GM18499 (cell line): ENCODE results near the gene APOL2.
"Not testable (repeated sequence)": the region's sequence is repeated elsewhere in the genome, so short reads cannot be mapped to it uniquely, and the experiment has no call there.

Source experiments
- ATAC-seq: cut with Tn5 transposase; IDR thresholded peaks from one replicate; pipeline ENCODE4 v1.9.1; 2021; ENCODE audit warnings: moderate number of reproducible peaks; ENCODE audit not compliant: insufficient read depth, unreplicated experiment

APOL2 gene

DNA sequence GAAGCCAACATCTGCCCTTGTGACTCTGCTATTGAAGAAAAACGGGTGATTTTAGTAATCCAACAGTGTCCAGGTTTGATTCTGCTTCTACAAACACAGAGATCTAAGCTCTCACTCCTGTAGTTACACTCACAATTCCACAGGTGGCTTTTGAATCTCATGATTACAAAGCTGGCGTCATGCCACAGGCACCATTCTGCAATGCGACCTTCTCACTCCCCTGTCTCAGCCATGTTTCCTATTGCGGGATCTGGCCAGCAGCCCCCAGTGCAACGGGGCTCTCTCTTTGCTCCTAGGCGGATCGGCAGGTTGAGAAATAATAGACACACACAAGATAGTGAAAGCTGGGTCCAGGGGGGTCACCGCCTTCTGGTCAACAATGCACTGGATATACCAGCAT, 36.4 kb downstream of the APOL2 start:
- ATAC-seq: not testable (repeated sequence)

GRCh38 chr22:36201630-36202319, 37.6 kb downstream of the APOL2 start, which contains the start of gene APOL4:
Gene APOL4, minus strand, starts transcription at chr22:36201809. Its CDS starts 75 bp downstream, at chr22:36201734.
- ATAC-seq: no peak

- not testable (repeated sequence) for ATAC-seq
These were observed 38.3 kb downstream of the APOL2 start for GRCh38 chr22:36201025-36201424.

- ATAC-seq: no peak
These were observed 40.3 kb downstream of the APOL2 start for GRCh38 chr22:36199001-36199551.

GRCh38 chr22:36198536-36198935, 40.8 kb downstream of the APOL2 start:
- ATAC-seq: no peak

DNA sequence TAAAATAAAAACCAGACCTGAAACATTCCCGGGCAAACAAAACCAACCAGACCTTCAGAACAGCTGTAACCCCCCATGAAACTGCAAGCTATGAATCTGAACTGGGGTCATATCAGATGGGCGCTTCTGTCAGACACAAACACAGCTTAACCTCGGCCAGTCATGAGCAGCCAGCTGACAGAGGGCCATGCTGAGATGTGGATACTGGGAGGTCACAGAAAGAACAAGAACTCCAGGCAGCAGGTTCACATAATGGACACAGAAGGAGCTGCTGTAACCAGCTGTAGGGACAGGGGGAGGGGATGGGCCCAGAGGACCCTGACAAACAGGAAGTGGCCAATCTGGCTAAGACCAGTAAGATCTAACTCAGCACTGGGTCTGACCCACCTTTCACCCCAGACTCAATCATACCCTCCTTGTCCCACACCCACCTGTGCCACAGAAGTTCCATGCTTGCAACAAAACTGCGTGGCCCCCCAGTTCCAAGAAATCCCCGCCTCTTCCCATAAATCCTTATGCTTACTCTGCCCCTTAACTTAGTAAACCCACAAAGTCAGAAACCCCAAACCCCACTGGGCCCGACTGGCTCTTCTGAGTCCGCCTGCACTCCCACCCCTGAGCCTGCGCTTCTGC, 41.7 kb downstream of the APOL2 start:
- no peak for ATAC-seq

DNA sequence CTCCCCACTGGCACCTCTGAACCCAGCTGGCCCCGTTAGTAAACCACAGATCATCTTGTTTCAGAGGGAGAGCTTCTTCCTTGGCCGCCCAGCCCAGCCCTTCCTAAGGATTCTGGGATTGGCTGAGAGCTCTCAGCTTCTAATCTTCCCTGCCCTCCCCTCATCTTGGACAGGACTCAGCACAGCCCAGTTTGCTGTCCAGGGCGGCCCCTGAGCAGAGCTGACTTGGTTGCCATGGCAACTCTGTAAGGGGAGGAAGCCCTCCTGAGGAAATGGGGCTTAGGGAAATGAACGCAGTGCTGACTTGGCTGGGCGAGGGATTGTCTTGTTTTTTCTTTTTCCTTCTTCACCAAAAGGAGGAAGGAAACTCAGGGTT, 42.3 kb downstream of the APOL2 start:
- no peak for ATAC-seq

DNA sequence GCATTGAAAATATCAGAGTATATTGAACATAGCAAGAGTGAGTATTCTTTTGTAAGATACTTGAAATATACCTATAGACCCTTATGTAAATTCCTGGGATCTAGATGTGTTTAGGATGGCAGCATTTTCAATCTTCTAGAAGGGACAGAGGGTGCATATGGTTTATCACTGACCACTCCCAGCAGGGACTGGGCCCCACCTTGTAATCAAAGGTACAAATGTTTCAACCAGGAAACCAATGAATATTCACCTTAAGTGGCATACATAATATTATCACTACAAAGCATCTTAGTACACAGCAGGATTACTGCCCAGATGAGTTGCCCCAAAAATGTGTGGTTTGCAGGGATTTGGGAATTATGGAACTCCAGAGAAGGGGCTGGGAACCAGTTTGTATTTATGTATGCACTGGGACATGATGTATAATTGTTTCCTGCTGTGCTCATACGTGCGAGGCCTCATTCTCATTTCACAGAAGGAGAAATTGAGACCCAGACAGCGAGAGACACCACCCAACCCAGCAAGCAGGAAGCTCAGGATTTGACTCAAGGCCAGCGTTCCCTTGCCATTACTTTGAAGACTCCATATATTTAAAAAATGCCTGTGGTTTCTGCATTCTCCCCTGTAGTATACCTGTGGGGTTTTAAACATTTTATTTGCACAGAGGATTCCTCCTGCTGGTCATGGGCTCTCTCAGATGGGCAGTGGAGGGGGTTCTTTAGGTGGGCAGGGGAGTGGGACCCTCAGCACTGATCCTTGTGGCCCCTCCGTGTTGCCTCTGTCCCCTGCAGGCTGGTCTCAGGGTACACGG, 42.9 kb downstream of the APOL2 start:
- ATAC-seq: no peak

DNA sequence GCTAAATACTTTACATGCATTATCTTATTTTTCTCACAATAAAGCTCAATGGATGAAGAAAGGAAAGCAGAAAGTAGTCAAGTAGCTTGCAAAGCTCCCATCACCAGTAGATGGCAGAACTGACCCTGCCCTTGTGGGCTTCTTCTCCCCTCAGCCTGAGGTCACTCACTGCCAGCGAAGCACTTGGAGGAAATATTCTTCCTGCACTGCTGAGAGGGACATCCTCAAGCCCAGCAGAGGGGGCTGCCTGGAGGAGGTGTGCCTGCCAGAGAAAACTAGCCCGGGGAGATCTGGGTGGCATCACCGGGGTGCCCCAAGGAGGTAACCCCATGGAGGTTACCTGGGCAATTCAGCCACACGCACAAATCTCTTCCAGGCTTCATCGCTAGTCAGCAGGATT, 44.4 kb downstream of the APOL2 start:
- no peak for ATAC-seq

DNA sequence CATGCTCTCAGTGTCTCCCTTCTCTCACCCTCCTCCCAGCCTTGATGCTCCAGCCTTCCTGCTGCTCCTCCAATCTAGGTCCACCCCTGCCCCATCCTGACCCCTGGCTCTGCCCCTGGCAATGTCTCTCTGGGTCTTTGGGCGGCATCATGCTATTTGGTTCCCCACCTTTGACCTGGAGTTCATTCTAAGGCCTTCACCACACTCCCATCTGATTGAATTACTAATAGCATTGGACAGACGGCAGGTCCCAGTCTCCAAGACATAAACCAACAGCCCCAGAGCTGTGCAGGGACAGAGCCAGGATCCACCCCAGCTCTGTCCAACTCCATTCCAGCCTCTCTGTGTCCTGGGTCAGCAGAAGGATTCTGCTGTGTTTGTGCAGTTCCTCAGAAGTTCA, 44.9 kb downstream of the APOL2 start:
- ATAC-seq: no peak

DNA sequence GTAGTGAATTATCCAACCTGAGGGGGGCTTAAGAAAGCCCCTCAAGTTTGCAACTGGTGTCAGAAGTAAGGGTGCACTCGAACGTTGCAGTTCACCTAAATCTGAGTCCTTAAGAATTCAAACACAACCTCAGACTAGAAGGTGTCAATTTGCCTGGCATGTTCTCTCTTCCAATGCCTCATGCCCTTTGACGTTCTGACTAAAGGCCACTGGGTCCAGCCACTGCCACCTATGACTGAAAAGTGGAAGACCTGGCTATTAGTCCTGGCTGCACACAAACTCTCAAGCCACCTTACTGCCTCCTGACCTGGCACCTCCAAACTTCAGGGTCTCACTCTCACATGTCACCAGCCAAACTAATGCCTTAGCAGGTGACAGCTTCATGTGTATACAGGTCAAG, 45.8 kb downstream of the APOL2 start:
- no peak for ATAC-seq

GRCh38 chr22:36193171-36193570, 46.2 kb downstream of the APOL2 start:
- no peak for ATAC-seq

- ATAC-seq: no peak
These were observed 46.8 kb downstream of the APOL2 start for GRCh38 chr22:36192542-36192941.

GRCh38 chr22:36191106-36191836, 48.1 kb downstream of the APOL2 start:
- ATAC-seq: no peak

DNA sequence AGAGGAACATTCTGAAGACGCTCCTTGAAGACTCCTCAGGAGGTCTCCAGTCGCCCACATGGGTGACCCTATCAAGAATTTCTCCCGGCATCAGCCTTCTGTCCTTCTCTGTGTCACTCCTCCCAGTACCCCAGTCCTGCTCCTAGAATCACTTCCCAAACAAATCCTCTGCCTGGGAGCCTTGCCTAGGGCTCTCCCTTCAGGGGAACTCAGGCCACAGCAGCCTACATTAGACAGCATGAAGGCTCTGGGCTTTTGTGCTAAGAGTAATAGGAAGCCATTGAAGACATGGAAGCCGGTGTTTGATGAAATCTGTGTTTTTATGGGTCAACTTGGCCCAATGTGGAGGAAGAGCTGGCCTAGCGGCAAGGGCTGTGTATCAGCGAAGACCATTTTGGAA, 51.5 kb downstream of the APOL2 start:
- not testable (repeated sequence) for ATAC-seq

GRCh38 chr22:36185828-36186624, 53.3 kb downstream of the APOL2 start:
- no peak for ATAC-seq

DNA sequence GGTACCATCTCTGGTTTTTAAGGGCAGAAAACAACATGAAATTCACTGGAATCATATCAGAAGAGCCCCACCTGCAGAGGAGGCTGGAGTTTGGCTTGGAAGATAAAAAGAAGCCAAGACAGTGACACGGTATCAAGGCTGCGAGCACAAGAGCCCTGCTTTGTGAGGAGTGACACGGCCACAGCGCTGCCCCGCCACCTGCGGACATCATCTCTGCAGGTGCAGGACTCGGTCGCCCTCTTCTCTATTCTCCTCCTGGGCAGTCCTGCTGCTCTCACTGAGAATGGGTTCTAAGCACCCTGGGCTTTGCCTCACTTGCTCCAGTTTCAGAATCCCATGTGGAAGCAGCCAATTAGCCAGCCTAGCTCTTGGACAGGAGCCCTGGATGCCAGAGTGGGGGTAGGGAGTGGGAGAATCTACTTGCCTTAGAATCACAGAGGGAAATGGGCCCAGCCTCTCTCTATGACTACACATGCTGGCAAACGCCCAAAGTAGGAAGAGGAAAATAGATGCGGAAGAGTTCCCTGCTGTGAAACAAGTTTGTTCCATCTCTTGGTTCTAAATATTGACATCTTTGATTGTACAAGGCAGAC, 54.8 kb downstream of the APOL2 start:
- no peak for ATAC-seq

DNA sequence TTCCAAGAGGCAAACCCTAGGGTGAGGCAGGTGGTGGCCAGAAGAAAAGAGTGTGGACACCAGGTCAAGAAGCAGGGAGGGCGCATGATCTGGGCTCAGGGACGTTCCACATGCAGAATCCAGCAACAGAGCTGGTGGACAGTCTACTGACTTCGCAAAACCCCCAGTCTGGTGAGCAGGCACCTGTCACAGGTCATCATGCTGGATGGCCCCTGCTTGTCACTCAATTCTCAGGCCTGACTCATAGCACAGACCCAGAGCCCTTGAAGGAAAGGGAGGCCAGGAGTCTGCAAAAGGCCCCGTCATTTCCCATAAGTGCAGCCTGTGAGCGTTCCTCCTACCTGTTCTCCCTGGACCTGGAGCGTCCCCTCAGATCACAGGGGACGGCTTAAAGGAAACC, 55.9 kb downstream of the APOL2 start:
- ATAC-seq: no peak

- ATAC-seq: no peak
These were observed 56.5 kb downstream of the APOL2 start for GRCh38 chr22:36182857-36183256.
